ENCODE data around the gene HAUS1. TPM values are rescaled to one million over a fixed set of nuclear protein-coding genes. Genes with fewer than 3 reads are reported as not detected.
"Not testable (repeated sequence)": the region's sequence is repeated elsewhere in the genome, so short reads cannot be mapped to it uniquely, and the experiment has no call there.

Gene HAUS1
- total RNA-seq, 1 donor from 2014 or later, result 57.0 TPM

DNA sequence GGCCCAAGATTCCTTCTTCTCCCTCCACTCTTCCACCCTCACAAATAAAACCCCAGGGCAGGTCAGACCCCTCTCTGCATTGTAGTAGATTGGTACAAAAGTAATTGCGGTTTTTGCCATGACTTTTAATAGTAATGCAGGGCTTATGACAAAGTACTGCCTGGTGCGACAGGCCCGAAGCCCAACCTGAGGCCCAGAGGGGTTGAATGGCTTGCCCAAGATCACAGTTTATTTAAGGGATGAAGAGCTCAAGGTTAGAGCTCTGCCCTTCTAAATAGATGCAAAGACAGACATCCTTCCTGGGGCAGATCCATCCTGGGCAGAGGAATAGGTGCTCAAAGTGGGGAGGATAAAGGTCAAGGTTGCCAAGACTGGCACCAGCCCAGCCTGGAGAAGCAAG, 31.2 kb upstream of the HAUS1 start:
- Mint-ChIP-seq H3K4me3 (ENCODE audit: low read depth) (peak overlapping the region; percentile 79), H3K4me1 (ENCODE audit: low read depth) (no peaks in the 10 kb centered on the region), H3K9me3 (ENCODE audit: low read depth) (no peaks in the 10 kb centered on the region), H3K27me3 (peaks cover 10% of the 10 kb centered on the region), H3K36me3 (ENCODE audit: insufficient read depth) (peaks cover 3% of the 10 kb centered on the region), H3K27ac (no peak overlapping the region)
- no peak for DNase-seq (ENCODE audit: low spot score, unreplicated experiment)
- TF ChIP-seq, protein P1, sequence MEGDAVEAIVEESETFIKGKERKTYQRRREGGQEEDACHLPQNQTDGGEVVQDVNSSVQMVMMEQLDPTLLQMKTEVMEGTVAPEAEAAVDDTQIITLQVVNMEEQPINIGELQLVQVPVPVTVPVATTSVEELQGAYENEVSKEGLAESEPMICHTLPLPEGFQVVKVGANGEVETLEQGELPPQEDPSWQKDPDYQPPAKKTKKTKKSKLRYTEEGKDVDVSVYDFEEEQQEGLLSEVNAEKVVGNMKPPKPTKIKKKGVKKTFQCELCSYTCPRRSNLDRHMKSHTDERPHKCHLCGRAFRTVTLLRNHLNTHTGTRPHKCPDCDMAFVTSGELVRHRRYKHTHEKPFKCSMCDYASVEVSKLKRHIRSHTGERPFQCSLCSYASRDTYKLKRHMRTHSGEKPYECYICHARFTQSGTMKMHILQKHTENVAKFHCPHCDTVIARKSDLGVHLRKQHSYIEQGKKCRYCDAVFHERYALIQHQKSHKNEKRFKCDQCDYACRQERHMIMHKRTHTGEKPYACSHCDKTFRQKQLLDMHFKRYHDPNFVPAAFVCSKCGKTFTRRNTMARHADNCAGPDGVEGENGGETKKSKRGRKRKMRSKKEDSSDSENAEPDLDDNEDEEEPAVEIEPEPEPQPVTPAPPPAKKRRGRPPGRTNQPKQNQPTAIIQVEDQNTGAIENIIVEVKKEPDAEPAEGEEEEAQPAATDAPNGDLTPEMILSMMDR (IDR thresholded peaks at IDR 0.05; ENCODE audit: unreplicated experiment), result no peak

DNA sequence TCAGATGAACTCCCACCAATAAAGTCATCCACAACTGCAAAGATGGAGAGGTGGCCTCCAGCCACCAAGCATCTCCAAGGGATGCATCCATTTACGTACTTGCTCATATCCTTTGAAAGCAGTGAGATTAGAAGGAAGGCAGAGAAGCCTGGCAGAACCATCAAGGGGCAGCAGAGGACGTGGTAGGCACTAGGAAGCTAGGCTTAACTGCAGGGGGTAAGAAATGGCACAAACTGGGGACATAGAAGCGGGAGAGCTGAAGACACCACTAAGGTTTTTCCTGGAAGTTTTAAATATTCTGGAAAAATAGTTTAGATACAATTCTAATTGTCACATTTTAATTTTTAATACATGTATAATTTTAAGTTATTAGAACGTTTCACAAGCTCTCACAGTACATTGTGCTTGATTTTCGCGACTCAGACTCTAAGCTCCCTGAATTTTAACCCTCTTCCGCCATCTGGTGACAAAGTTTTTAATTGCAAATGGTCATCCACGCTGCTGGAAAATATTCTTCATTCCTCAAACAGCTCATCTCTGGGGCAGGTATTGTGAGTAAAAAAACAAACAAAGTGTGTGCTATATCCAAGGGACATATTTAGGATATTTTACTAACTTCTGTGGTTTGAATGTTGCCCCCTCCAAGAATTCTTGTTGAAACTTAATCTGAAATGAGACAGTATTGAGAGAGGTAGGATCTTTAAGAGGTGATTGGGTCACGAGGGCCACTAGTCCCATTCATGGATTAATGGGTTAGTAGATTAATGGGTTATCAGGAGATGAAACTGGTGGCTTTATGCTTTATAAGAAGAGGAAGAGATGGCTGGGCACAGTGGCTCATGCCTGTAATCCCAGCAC, 30.5 kb upstream of the HAUS1 start:
- Mint-ChIP-seq H3K36me3 (ENCODE audit: insufficient read depth) (peaks cover 3% of the 10 kb centered on the region), H3K4me1 (ENCODE audit: low read depth) (no peaks in the 10 kb centered on the region), H3K4me3 (ENCODE audit: low read depth) (no peak overlapping the region), H3K27ac (no peak overlapping the region), H3K9me3 (ENCODE audit: low read depth) (no peaks in the 10 kb centered on the region), H3K27me3 (peaks cover 10% of the 10 kb centered on the region)
- DNase-seq (ENCODE audit: low spot score, unreplicated experiment), result peak; percentile 26
- TF ChIP-seq, protein P1 (IDR thresholded peaks at IDR 0.05; ENCODE audit: unreplicated experiment), result peak; percentile 70

DNA sequence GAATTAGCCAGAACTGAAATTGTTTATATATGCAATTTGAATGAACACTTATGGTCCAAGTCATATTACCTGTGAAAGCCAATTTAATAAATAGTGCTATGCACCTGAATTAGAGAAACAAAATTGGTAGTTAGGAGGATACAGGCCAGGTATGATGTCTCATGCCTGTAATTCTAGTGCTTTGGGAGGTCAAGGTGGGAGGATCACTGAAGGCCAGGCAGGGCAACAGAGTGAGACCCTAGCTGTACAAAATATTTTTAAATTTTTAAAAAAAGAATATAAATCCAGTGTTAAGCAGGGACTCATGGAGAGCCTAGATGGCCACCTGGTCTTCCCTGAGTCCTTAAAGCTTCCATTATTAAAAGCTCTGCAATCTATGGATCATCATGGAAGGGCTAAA, 24.8 kb upstream of the HAUS1 start:
- Mint-ChIP-seq H3K4me1 (ENCODE audit: low read depth) (peaks cover 5% of the 10 kb centered on the region), H3K4me3 (ENCODE audit: low read depth) (no peak overlapping the region), H3K27ac (no peak overlapping the region), H3K9me3 (ENCODE audit: low read depth) (no peaks in the 10 kb centered on the region), H3K36me3 (ENCODE audit: insufficient read depth) (peaks cover 27% of the 10 kb centered on the region), H3K27me3 (no peaks in the 10 kb centered on the region)
- no peak for DNase-seq (ENCODE audit: low spot score, unreplicated experiment)
- TF ChIP-seq, protein P1 (IDR thresholded peaks at IDR 0.05; ENCODE audit: unreplicated experiment), result no peak

DNA sequence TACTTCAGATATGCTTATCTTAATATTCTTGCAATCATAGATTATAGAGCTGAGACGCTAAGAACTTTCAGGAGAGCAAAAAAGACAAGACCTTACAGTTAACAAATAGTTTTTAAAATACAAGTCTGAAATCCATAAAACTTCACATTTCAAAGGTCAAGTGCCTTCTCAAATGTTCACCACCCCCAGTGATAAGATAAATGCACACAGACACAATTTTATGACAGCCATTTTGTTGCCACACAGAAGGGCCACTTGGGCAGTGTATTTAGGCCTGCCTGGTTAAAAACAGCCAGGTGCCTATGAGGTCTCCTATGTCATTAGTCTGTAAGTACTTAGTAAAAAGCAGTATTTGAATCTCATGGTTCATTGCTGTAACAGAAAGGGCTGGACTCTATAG, 24.0 kb upstream of the HAUS1 start:
- Mint-ChIP-seq H3K9me3 (ENCODE audit: low read depth) (no peaks in the 10 kb centered on the region), H3K4me3 (ENCODE audit: low read depth) (no peak overlapping the region), H3K4me1 (ENCODE audit: low read depth) (peaks cover 5% of the 10 kb centered on the region), H3K36me3 (ENCODE audit: insufficient read depth) (peaks cover 31% of the 10 kb centered on the region), H3K27ac (no peak overlapping the region), H3K27me3 (no peaks in the 10 kb centered on the region)
- DNase-seq (ENCODE audit: low spot score, unreplicated experiment), result no peak
- TF ChIP-seq, protein P1 (IDR thresholded peaks at IDR 0.05; ENCODE audit: unreplicated experiment), result no peak

DNA sequence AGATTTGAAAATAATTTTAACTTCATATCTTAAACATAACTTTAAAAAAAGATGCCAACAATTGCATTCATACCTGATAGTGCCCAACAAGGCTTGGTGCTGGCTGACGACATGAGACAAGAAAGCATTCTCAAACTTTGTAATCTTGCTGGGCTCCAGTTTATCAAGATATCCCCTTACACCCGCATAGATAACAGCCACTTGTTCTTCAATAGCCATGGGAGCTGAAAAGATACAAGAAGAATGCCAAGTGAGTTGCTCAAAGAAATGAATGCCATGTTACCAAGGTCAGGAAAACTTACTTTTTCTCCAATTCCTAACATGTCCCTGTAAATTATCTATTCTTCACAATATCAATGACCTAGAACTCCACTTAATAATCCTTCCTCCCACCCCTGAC, 19.8 kb upstream of the HAUS1 start:
- Mint-ChIP-seq H3K36me3 (ENCODE audit: insufficient read depth) (peaks cover 56% of the 10 kb centered on the region), H3K27me3 (no peaks in the 10 kb centered on the region), H3K27ac (peak overlapping the region; percentile 49), H3K4me3 (ENCODE audit: low read depth) (no peak overlapping the region), H3K4me1 (ENCODE audit: low read depth) (peaks cover 9% of the 10 kb centered on the region), H3K9me3 (ENCODE audit: low read depth) (no peaks in the 10 kb centered on the region)
- no peak for DNase-seq (ENCODE audit: low spot score, unreplicated experiment)
- TF ChIP-seq, protein P1 (IDR thresholded peaks at IDR 0.05; ENCODE audit: unreplicated experiment), result no peak

DNA sequence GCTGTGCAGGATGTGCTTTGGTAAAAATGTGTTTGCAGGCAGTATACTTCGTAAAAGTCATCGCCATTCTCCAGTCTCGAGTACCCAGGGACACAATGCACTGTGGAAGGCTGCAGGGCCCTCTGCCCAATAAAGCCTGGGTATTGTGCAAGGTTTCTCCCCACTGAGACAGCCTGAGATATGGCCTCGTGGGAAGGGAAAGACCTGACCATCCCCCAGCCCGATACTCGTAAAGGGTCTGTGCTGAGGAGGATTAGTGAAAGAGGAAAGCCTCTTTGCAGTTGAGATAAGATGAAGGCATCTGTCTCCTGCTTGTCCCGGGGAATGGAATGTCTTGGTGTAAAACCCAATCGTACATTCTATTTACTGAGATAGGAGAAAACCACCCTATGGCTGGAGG, 15.7 kb upstream of the HAUS1 start:
- not testable (repeated sequence) for H3K9me3 Mint-ChIP-seq (ENCODE audit: low read depth); DNase-seq (ENCODE audit: low spot score, unreplicated experiment); H3K4me1 Mint-ChIP-seq (ENCODE audit: low read depth); H3K4me3 Mint-ChIP-seq (ENCODE audit: low read depth); H3K27me3 Mint-ChIP-seq
- Mint-ChIP-seq H3K27ac (peak overlapping the region; percentile 39), H3K36me3 (ENCODE audit: insufficient read depth) (peaks cover 60% of the 10 kb centered on the region)
